Measurements from ENCODE around the gene RNF215. TPM values are rescaled to one million over a fixed set of nuclear protein-coding genes. Genes with fewer than 3 reads are reported as not detected.

RNF215 gene
- total and polyA plus RNA-seq, 8 donors: 6.0 to 13.9 (median 9.4) TPM

GRCh38 chr22:30433227-30433626 is 46.0 kb upstream of the RNF215 start:
- no peak for DNase-seq
- no peaks in the 10 kb centered on the region for H3K27me3 ChIP-seq
- no peak overlapping the region for H3K4me3 ChIP-seq
- no peaks in the 10 kb centered on the region for H3K36me3 ChIP-seq
- ATAC-seq: no peak
- intact Hi-C loops (cut with DNase I): no loop called here
- no peak for FAIRE-seq
- H3K27ac ChIP-seq: no peak overlapping the region
- H3K9me3 ChIP-seq: no peaks in the 10 kb centered on the region
- WGBS, 2 donors: 85 to 86% methylated on average over 3 of the region's 3 CpGs
- H3K4me1 ChIP-seq: no peaks in the 10 kb centered on the region
- TF ChIP-seq CTCF (IDR thresholded peaks at IDR 0.05): no peak

GRCh38 chr22:30432520-30432919 is 45.3 kb upstream of the RNF215 start:
- intact Hi-C loops (cut with DNase I): no loop called here
- no peak overlapping the region for H3K27ac ChIP-seq
- TF ChIP-seq CTCF (IDR thresholded peaks at IDR 0.05): no peak
- DNase-seq: no peak
- no peaks in the 10 kb centered on the region for H3K4me1 ChIP-seq
- no peak for FAIRE-seq
- no peaks in the 10 kb centered on the region for H3K27me3 ChIP-seq
- no peaks in the 10 kb centered on the region for H3K9me3 ChIP-seq
- no peak for ATAC-seq
- H3K4me3 ChIP-seq: no peak overlapping the region
- whole genome bisulfite sequencing, 2 donors: 53 to 56% methylated on average over 2 of the region's 2 CpGs
- H3K36me3 ChIP-seq: no peaks in the 10 kb centered on the region

- intact Hi-C loops (cut with DNase I): no loop called here
- FAIRE-seq: no peak
Observed at GRCh38 chr22:30432096-30432495, 44.9 kb upstream of the RNF215 start.

DNA sequence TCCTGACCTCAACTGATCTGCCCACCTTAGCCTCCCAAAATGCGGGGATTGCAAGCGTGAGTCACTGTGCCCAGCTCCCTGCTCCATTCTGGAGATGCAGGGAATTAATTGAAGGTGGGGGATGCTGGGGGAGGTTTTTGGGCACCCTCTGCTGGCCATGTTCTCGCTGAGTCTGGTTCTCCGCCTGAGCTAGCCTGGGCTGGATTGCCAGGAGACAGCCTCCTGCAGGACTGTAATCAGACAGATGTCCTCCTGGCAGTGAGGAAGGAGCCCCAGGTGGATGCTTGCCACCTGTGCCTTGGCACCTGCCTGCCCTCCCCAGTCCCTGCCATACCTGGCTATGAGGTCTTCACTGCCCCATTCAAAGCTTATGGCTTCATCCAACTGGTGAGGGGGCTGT is 43.7 kb upstream of the RNF215 start:
- no peak for ATAC-seq
- DNase-seq: peak in 1 of 6 donors; percentile 19
- no peak overlapping the region for H3K4me3 ChIP-seq
- H3K36me3 ChIP-seq: no peaks in the 10 kb centered on the region
- no peaks in the 10 kb centered on the region for H3K27me3 ChIP-seq
- TF ChIP-seq CTCF (IDR thresholded peaks at IDR 0.05): no peak
- no peak overlapping the region for H3K27ac ChIP-seq
- no peaks in the 10 kb centered on the region for H3K9me3 ChIP-seq
- intact Hi-C loops (cut with DNase I): no loop called here
- peaks cover 0 to 3% (median 0%) of the 10 kb centered on the region in 3 donors for H3K4me1 ChIP-seq
- 74 to 87% methylated on average over 4 of the region's 4 CpGs for WGBS, 2 donors
- FAIRE-seq: no peak

More at GRCh38 chr22:30432096-30432495, 44.9 kb upstream of the RNF215 start:
- TF ChIP-seq CTCF (IDR thresholded peaks at IDR 0.05): no peak
- H3K9me3 ChIP-seq: no peaks in the 10 kb centered on the region
- H3K27me3 ChIP-seq: no peaks in the 10 kb centered on the region
- 89 to 100% methylated on average over 4 of the region's 4 CpGs for whole genome bisulfite sequencing, 2 donors
- no peak for ATAC-seq
- H3K4me1 ChIP-seq: no peaks in the 10 kb centered on the region
- no peak overlapping the region for H3K27ac ChIP-seq
- no peaks in the 10 kb centered on the region for H3K36me3 ChIP-seq
- peak in 1 of 6 donors; percentile 26 for DNase-seq
- H3K4me3 ChIP-seq: no peak overlapping the region

DNA sequence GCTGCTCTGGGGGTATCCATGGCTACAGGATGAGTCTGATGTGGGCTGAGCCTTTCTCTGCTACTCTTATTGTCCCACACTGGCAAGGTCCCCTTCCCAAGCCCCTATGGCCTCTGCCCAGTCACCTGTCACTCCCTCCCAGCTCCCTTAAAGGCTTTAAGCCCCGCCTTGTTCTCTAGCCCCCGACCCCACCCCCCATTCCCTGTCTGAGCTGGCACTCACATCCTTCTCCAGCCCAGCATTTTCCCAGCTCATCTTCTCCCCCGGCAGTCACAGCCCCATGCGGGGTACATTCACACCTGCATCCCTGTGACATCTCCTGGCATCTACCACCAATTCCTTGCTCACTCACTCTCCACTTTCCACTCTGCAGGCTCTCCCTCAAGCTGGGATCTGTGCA is 42.7 kb upstream of the RNF215 start:
- H3K4me3 ChIP-seq: no peak overlapping the region
- no peak for FAIRE-seq
- peaks cover 1 to 6% (median 3%) of the 10 kb centered on the region in 3 donors for H3K4me1 ChIP-seq
- no peaks in the 10 kb centered on the region for H3K9me3 ChIP-seq
- no peak overlapping the region for H3K27ac ChIP-seq
- no peak for ATAC-seq
- WGBS, 2 donors: 48 to 57% methylated on average over 4 of the region's 4 CpGs
- DNase-seq: no peak
- intact Hi-C loops (cut with DNase I): no loop called here
- no peak for TF ChIP-seq CTCF (IDR thresholded peaks at IDR 0.05)
- no peaks in the 10 kb centered on the region for H3K36me3 ChIP-seq
- H3K27me3 ChIP-seq: no peaks in the 10 kb centered on the region
